Upper lobe of left lung (tissue), 6 donors: ENCODE results near the gene FAM163A. TPM values are rescaled to one million over a fixed set of nuclear protein-coding genes. Genes with fewer than 3 reads are reported as not detected.
A peak's percentile ranks its signal among the peaks of the same experiment; 100 is the strongest.

ENCODE experiments used
- ATAC-seq, 2 donors: fragments of 200-7000 bp; cut with Tn5 transposase; one replicate each; pipeline ENCODE4 v1.9.1; 2022; ENCODE audit warnings: mild to moderate bottlenecking in 2 of 2, moderate library complexity in 2 of 2; ENCODE audit not compliant: low FRiP score in 2 of 2
- DNase-seq, 2 donors: peaks; one replicate each; pipeline ENCODE4 v3.0.0-alpha.2; 2019 to 2020
- H3K27ac ChIP-seq, 4 donors: fragments of 200-600 bp; sonication (generic); one replicate each; pipeline ENCODE4 v1.5.1; 2016 to 2019
- H3K27me3 ChIP-seq, 4 donors: fragments of 200-600 bp; sonication (generic); one replicate each; pipeline ENCODE4 v1.5.1; 2017 to 2019
- H3K36me3 ChIP-seq, 4 donors: fragments of 200-600 bp; sonication (generic); one replicate each; pipeline ENCODE4 v1.5.1; 2016 to 2019
- H3K4me1 ChIP-seq, 4 donors: fragments of 200-600 bp; sonication (generic); one replicate each; pipeline ENCODE4 v1.5.1; 2018 to 2019
- H3K4me3 ChIP-seq, 4 donors: fragments of 200-600 bp; sonication (generic); one replicate each; pipeline ENCODE4 v1.5.1; 2017 to 2019; ENCODE audit warnings: mild to moderate bottlenecking in 2 of 4, moderate library complexity in 1 of 4
- H3K9me3 ChIP-seq, 4 donors: fragments of 200-600 bp; sonication (generic); one replicate each; pipeline ENCODE4 v1.5.1; 2018 to 2019
- EP300 ChIP-seq, 4 donors: sonication (generic); formaldehyde crosslinking; IDR thresholded peaks; one replicate each; pipeline ENCODE4 v1.5.1; 2017; ENCODE audit warnings: antibody characterized with exemption in 4 of 4, control low read depth in 2 of 4
- POLR2A ChIP-seq, 4 donors: fragments of 450-650 bp; IDR thresholded peaks; one replicate each; pipeline ENCODE4 v1.5.1; 2016 to 2017; ENCODE audit warnings: antibody characterized with exemption in 4 of 4, mild to moderate bottlenecking in 2 of 4
- POLR2AphosphoS5 ChIP-seq, 2 donors: sonication (generic); formaldehyde crosslinking; IDR thresholded peaks; one replicate each; pipeline ENCODE4 v1.5.1; 2017; ENCODE audit warnings: antibody characterized with exemption in 2 of 2
- WGBS, 2 donors: methylation state at CpG; one replicate each; pipeline ENCODE4 v1.1.5; 2017 to 2018; 5-methylcytosine and 5-hydroxymethylcytosine counted together
- total RNA-seq, 6 donors: library from RNA; depleted of rRNA in 4 of 6; stranded (reverse); fragments of >200 nt in 4 of 6; gene quantifications; one replicate each; pipeline versions ENCODE4 v1.1.0 to v1.2.1, GENCODE V29; 2016 to 2021
- TF ChIP-seq, protein P1 (sequence below), 6 experiments: fragments of 450-650 bp in 4 of 6; fragments of 200-600 bp in 2 of 6; sonication (generic) in 2 of 6; IDR thresholded peaks; one replicate each; pipeline ENCODE4 v1.5.1; 2016 to 2019; ENCODE audit warnings: antibody characterized with exemption in 6 of 6
- donor health status: DM: no; HTN: no; CAD: no; lungs with moderate emphysema.
- donor health status: DM: no; HTN: yes; CAD: no; lungs with severe emphysema.

FAM163A gene
- total RNA-seq, 6 donors from 2014 or later = 0.10 TPM; not detected in 5

DNA sequence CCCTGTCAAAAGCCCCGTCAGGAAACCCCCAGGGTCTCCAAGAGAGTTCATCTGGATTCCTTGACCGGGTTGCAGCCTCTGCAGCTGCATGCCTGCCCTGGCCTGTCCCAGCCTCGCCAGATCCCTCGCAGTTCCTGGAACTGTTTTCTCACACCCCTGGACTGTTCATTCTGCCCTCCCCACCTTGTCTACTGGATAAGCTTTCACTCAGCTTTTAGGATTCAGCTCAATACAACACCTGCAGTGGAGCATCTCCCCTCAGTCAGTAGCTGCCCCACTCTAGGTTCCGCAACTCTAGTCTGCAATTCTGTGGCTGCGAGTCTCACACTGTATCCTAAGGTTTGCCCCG, 67.2 kb downstream of the FAM163A start:
- 82% methylated on average over 7 of the region's 7 CpGs for WGBS, 2 donors
- Histone ChIP-seq H3K4me1 (peaks cover 4 to 17% (median 11%) of the 10 kb centered on the region in 4 donors), H3K27ac (no peak overlapping the region), H3K9me3 (no peaks in the 10 kb centered on the region), H3K36me3 (no peaks in the 10 kb centered on the region), H3K4me3 (no peak overlapping the region), H3K27me3 (no peaks in the 10 kb centered on the region)
- ATAC-seq (no peak), DNase-seq (no peak)
- TF ChIP-seq POLR2A (IDR thresholded peaks at IDR 0.05) (no peak), POLR2AphosphoS5 (IDR thresholded peaks at IDR 0.05) (no peak), EP300 (IDR thresholded peaks at IDR 0.05) (no peak)
- TF ChIP-seq, protein P1, sequence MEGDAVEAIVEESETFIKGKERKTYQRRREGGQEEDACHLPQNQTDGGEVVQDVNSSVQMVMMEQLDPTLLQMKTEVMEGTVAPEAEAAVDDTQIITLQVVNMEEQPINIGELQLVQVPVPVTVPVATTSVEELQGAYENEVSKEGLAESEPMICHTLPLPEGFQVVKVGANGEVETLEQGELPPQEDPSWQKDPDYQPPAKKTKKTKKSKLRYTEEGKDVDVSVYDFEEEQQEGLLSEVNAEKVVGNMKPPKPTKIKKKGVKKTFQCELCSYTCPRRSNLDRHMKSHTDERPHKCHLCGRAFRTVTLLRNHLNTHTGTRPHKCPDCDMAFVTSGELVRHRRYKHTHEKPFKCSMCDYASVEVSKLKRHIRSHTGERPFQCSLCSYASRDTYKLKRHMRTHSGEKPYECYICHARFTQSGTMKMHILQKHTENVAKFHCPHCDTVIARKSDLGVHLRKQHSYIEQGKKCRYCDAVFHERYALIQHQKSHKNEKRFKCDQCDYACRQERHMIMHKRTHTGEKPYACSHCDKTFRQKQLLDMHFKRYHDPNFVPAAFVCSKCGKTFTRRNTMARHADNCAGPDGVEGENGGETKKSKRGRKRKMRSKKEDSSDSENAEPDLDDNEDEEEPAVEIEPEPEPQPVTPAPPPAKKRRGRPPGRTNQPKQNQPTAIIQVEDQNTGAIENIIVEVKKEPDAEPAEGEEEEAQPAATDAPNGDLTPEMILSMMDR (IDR thresholded peaks at IDR 0.05) = no peak

GRCh38 chr1:179812501-179813292, 69.6 kb downstream of the FAM163A start:
- peaks cover 10 to 29% (median 23%) of the 10 kb centered on the region in 4 donors for H3K4me1 ChIP-seq
- TF ChIP-seq, protein P1 (IDR thresholded peaks at IDR 0.05) = no peak
- no peak for TF ChIP-seq POLR2A (IDR thresholded peaks at IDR 0.05)
- no peak for TF ChIP-seq EP300 (IDR thresholded peaks at IDR 0.05)
- TF ChIP-seq POLR2AphosphoS5 (IDR thresholded peaks at IDR 0.05) = no peak
- 86 to 87% methylated on average over 27 to 36 of the region's 37 CpGs for WGBS, 2 donors
- DNase-seq (peak in 1 of 2 donors; percentile 67), ATAC-seq (no peak)
- H3K36me3 ChIP-seq = no peaks in the 10 kb centered on the region
- no peak overlapping the region for H3K4me3 ChIP-seq
- no peaks in the 10 kb centered on the region for H3K27me3 ChIP-seq
- H3K9me3 ChIP-seq = no peaks in the 10 kb centered on the region
- H3K27ac ChIP-seq = no peak overlapping the region

- no peak for ATAC-seq
- DNase-seq = peak in 1 of 2 donors; percentile 57
- Histone ChIP-seq H3K4me1 (peaks cover 10 to 29% (median 23%) of the 10 kb centered on the region in 4 donors), H3K27ac (peak overlapping the region in 1 of 4 donors; percentile 37), H3K4me3 (peak overlapping the region in 3 of 4 donors; percentile 34 to 47 (median 47)), H3K9me3 (no peaks in the 10 kb centered on the region), H3K36me3 (no peaks in the 10 kb centered on the region), H3K27me3 (no peaks in the 10 kb centered on the region)
- TF ChIP-seq EP300 (IDR thresholded peaks at IDR 0.05) = no peak
- TF ChIP-seq POLR2A (IDR thresholded peaks at IDR 0.05) = no peak
- TF ChIP-seq, protein P1 (IDR thresholded peaks at IDR 0.05) = no peak
- TF ChIP-seq POLR2AphosphoS5 (IDR thresholded peaks at IDR 0.05) = no peak
- WGBS, 2 donors = 74 to 88% methylated on average over 9 to 27 of the region's 28 CpGs
Observed at GRCh38 chr1:179813626-179814545, 70.8 kb downstream of the FAM163A start.

- TF ChIP-seq EP300 (IDR thresholded peaks at IDR 0.05) (no peak), POLR2AphosphoS5 (IDR thresholded peaks at IDR 0.05) (no peak)
- ATAC-seq (peak; percentile 15 to 70), DNase-seq (peak in 1 of 2 donors; percentile 59)
- WGBS, 2 donors = 2 to 7% methylated on average over 4 to 16 of the region's 16 CpGs
- H3K27me3 ChIP-seq = no peaks in the 10 kb centered on the region
- peak overlapping the region in 3 of 4 donors; percentile 34 to 47 (median 47) for H3K4me3 ChIP-seq
- peak overlapping the region in 1 of 4 donors; percentile 37 for H3K27ac ChIP-seq
- no peaks in the 10 kb centered on the region for H3K36me3 ChIP-seq
- H3K9me3 ChIP-seq = no peaks in the 10 kb centered on the region
- H3K4me1 ChIP-seq = peaks cover 10 to 29% (median 23%) of the 10 kb centered on the region in 4 donors
Observed at GRCh38 chr1:179814546-179814838, 71.4 kb downstream of the FAM163A start.

- Histone ChIP-seq H3K9me3 (no peaks in the 10 kb centered on the region), H3K27me3 (no peaks in the 10 kb centered on the region), H3K36me3 (no peaks in the 10 kb centered on the region), H3K27ac (peak overlapping the region in 1 of 4 donors; percentile 14), H3K4me3 (peak overlapping the region in 3 of 4 donors; percentile 34 to 47 (median 47)), H3K4me1 (peaks cover 10 to 24% (median 21%) of the 10 kb centered on the region in 4 donors)
- TF ChIP-seq POLR2AphosphoS5 (IDR thresholded peaks at IDR 0.05) (no peak), POLR2A (IDR thresholded peaks at IDR 0.05) (no peak)
- DNase-seq (no peak), ATAC-seq (no peak)
- WGBS, 2 donors = 36 to 44% methylated on average over 5 of the region's 5 CpGs
Observed at GRCh38 chr1:179815641-179816040, 72.5 kb downstream of the FAM163A start.
